Peyer's patch (tissue), 4 donors: ENCODE results near the gene JAZF1.

Experiments used
- CTCF ChIP-seq, 6 experiments: fragments of 450-650 bp in 4 of 6; fragments of 200-600 bp in 2 of 6; sonication (generic) in 1 of 6; IDR thresholded peaks; one replicate each; pipeline ENCODE4 v1.5.1; 2017 to 2019; ENCODE audit warnings: antibody characterized with exemption in 6 of 6, mild to moderate bottlenecking in 3 of 6, moderate library complexity in 1 of 6
- POLR2A ChIP-seq, 2 donors: fragments of 450-650 bp; IDR thresholded peaks; one replicate each; pipeline ENCODE4 v1.5.1; 2017; ENCODE audit warnings: antibody characterized with exemption in 2 of 2, mild to moderate bottlenecking in 2 of 2, moderate library complexity in 2 of 2

GRCh38 chr7:28124413-28124812, 56.2 kb downstream of the JAZF1 start:
- TF ChIP-seq CTCF (IDR thresholded peaks at IDR 0.05) (no peak), POLR2A (IDR thresholded peaks at IDR 0.05) (no peak)
